ENCODE data around the gene NR2C2.
"Not testable (repeated sequence)": the region's sequence is repeated elsewhere in the genome, so short reads cannot be mapped to it uniquely, and the experiment has no call there.

The NR2C2 gene

GRCh38 chr3:14957925-14958324, 10.5 kb downstream of the NR2C2 start:
- no peak for DNase-seq (ENCODE audit: low read depth)

DNA sequence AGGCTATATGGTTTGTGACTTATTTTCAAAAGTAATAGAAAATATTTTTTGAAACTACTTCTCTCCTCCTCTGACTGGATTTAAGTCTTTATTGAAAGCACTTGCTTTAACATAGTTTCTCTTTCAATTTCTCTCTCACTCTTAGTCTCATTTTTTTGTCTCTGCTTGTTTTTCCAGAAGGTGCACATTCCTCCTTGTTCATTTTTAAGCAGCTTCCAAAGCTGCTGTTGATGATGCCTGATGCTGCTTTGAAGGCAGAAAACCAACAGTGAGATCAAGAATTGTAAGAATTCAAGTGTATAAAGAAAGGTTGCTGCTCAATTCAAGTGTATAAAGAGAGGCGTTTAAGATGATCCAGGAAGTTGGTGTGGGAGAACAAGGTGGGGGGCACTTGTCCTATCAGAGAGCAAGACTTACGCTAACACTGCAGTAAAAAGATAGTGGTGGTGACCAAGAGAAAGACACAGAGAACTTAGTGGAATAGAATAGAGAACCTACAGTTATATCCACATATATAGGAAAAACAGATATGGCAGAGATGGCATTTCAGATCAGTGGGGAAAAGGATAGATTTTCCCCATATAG, 12.1 kb downstream of the NR2C2 start:
- no peak for DNase-seq (ENCODE audit: low read depth)

DNA sequence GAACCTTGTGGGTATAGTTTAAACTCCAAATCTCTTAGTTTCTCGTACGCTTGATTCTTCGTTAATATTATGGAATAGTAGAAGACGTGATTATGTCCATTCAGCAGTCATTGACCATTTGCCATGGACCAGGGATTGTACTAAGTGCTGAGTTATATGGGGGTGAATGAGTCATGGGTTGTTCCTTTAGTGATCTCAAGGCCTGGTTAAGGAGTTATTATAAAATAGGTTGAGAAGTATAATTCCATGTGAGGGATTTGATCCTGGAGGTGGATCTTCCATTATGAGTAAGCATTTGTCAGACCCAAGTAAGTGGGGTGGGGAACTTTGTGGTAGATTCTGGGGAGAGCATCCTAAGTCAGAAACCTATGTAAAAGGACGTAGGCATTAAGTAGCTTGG, 15.4 kb downstream of the NR2C2 start:
- no peak for DNase-seq (ENCODE audit: low read depth)

GRCh38 chr3:14967285-14967684, 19.9 kb downstream of the NR2C2 start:
- no peak for DNase-seq (ENCODE audit: low read depth)

DNA sequence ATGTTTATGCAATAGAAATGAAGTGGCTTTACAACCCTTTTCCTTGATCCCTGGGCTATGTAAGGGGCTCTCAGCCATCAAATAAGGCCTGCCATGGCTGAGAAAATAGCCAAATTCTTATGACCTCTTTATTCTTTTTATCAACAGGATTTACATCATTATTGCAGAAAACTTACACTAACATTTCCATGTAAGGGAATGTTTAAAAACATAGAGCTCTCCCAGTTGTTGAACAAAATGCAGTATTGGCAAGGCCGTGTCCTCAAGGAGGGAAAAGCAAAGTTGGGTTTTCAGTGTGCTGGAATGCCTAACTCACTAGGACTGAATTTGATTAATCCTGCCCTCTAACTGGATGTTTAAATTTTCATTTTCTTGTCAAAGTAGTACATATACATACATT, 22.3 kb downstream of the NR2C2 start:
- no peak for DNase-seq (ENCODE audit: low read depth)

DNA sequence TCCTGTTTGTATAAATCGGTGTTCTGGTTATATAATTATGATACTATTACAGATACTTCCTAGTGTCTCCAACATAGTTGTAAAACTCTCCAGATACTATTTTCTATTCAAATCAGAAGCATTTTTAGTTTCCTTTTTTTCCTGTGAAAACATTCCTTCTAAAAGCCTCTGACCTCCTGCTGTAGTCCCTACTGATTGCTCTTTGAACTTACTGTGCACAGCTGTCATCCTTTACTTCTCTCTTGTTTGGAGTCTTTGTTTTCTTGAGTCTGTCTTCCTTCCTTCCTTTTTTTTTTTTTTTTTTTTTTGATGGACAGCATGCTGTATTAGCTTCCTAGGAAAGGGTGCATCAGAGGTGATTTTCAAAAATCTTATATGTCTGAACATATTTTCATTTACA, 28.9 kb downstream of the NR2C2 start:
- DNase-seq (ENCODE audit: low read depth), result no peak

DNA sequence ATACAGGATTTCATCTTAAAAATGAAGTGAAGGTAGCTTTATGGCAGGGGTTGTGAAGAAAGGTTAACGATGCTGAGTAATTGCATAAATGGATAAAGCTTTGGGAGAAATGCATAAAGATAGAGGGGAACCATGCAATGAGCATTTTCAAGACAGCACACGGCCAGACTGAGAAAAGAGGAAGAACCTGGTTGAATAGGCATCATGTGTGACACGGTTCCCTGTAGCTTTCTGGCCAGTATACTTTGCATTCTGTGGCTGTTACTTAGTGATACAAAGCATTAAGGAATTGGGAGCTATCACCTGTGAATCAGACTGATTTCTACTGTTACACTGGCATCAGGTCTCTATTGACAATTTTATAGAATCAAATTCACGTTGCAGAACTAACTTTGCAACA, 33.3 kb downstream of the NR2C2 start:
- DNase-seq (ENCODE audit: low read depth), result no peak

DNA sequence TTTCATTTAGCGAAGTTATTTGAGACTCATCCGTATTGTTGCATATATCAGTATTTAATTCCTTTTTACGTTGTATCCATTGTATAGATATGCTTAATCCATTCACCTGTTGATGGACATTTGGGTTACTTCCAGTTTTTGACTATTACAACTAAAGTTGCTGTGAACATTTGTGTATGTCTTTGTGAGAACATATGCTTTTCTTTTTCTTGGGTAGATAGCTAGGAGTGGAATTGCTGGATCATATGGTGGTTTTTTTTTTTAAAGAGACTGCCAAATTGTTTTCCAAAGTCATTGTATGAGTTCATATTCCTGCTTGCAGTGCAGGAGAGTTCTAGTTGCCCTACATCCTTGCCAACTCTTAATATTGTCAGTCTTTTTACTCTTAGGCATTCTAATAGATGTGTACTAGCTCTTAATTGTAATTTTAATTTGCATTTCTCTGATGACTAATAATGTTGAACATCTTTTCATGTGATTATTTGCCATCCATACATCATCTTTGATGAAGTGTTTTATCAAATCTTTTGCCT, 37.3 kb downstream of the NR2C2 start:
- no peak for DNase-seq (ENCODE audit: low read depth)

- DNase-seq (ENCODE audit: low read depth), result no peak
These were observed 41.6 kb downstream of the NR2C2 start for GRCh38 chr3:14988988-14989394.

DNA sequence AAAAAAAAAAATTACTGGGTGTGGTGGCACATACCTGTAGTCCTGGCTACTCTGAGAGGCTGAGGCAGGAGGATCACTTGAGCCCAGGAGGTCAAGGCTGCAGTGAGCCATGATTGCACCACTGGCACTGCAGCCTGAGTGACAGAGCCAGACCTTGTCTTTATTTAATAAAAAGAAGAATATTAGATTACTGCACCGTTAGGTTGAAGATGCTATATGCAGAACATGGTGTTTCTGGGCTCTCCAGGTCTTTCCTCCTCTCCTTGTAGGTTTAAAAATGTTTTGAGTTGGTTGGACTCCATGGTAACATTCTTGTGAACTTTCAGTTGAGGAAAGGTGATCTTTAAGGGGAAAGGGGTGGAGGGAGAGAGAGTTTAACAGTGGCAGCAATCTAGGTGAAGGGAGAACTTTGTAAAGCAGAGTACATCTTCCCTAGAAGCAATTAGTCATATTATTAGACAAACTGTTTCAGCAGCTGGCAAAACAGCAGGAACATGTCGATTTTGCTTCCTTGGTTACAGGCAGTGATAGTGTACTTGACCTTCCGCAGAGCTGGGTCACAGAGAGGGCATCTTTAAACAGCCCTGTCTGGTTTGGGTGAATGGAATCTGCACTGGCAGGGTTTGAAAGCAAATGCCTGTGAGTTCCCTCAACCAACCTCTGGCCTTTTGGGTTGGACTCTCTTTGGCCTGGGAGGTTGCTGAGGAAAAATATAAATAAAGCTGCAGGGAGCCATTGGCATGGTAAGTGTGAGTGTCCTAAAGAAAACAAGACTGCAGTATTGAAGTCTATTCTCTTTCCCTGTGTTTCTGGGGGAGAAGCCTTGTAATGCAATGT, 42.8 kb downstream of the NR2C2 start:
- no peak for DNase-seq (ENCODE audit: low read depth)

DNA sequence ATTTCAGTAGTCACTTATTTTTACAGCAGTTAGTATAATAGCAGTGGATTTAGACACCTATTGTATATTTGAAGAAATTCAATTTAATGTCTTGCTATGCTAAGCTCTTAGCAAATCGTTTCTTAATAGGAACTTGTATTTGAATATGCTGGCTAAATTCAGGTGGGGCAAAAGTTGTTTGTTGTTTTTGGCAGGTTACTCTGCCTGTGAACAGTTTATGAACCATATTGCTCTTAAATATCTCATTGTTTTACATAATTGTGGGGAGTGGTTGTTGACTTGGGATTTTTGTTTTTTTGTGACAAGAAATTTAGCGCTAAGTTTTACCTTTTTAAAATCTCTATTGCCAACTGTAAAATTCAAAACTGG, 43.4 kb downstream of the NR2C2 start:
- no peak for DNase-seq (ENCODE audit: low read depth)

DNA sequence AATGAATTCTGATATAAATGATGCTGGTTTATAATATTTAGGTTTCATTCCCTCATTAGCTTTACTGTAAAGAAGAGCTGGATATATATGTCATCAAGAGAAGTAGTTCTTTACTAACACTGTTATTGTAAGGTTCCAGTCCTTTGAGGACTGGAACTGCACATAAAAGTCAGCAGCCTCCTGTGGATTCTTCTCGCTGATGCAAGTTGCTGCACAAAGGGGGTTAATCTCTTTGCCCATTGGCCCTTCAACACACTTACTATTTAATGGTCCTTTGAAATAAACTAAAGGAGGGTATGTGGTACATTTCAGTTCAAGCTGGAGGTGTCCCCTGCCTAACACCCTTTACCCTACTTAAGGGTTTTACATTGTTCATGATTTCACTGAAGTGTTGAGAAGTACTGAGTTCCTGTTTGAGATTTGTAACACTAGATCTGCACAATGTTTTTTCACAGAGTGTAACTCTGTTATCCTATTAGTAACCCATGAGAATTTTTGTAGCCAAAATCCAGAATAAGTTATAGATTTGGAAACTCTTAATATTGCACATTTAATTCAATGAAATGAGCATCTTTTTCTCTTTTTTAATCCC, 43.9 kb downstream of the NR2C2 start:
- no peak for DNase-seq (ENCODE audit: low read depth)

- no peak for DNase-seq (ENCODE audit: low read depth)
These were observed 44.6 kb downstream of the NR2C2 start for GRCh38 chr3:14991818-14992612.

- DNase-seq (ENCODE audit: low read depth), result no peak
These were observed 50.6 kb downstream of the NR2C2 start for GRCh38 chr3:14997941-14998340.

DNA sequence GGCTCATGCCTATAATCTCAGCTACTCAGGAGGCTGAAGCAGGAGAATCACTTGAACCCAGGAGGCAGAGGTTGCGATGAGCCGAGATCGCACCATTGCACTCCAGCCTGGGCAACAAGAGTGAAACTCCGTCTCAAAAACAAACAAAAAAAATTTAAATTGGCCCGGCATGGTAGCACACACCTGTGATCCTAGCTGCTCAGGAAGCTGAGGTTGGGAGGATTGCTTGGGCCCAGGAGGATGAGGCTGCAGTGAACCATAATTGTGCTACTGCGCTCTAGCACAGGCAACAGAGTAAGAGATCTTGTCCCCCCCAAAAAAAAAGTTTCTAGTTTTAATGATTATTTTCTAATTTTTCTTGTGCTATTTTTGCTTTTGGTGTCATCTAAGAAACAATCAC, 51.8 kb downstream of the NR2C2 start:
- DNase-seq (ENCODE audit: low read depth), result not testable (repeated sequence)

GRCh38 chr3:15007681-15008141, 60.3 kb downstream of the NR2C2 start:
- DNase-seq (ENCODE audit: low read depth), result no peak

GRCh38 chr3:15009167-15009566, 61.8 kb downstream of the NR2C2 start:
- no peak for DNase-seq (ENCODE audit: low read depth)

GRCh38 chr3:15010664-15011063, 63.3 kb downstream of the NR2C2 start:
- DNase-seq (ENCODE audit: low read depth), result no peak

DNA sequence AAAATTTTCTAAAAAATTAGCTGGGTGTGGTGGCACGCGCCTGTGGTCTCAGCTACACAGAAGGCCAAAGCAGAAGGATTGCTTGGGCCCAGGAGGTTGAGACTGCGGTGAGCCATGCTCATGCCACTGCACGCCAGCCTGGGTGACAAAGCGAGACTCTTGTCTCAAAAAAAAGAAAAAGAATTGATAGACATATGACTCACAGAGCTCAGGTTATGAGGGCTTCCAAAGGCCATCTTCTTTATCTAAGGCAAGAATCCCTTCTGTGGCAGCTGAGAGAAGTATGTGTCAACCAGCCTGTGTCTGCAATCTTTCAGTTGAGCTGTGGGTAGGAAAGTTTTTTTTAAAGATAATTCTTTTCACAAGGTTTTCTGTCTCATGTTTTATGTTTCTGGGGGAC, 63.8 kb downstream of the NR2C2 start:
- no peak for DNase-seq (ENCODE audit: low read depth)

DNA sequence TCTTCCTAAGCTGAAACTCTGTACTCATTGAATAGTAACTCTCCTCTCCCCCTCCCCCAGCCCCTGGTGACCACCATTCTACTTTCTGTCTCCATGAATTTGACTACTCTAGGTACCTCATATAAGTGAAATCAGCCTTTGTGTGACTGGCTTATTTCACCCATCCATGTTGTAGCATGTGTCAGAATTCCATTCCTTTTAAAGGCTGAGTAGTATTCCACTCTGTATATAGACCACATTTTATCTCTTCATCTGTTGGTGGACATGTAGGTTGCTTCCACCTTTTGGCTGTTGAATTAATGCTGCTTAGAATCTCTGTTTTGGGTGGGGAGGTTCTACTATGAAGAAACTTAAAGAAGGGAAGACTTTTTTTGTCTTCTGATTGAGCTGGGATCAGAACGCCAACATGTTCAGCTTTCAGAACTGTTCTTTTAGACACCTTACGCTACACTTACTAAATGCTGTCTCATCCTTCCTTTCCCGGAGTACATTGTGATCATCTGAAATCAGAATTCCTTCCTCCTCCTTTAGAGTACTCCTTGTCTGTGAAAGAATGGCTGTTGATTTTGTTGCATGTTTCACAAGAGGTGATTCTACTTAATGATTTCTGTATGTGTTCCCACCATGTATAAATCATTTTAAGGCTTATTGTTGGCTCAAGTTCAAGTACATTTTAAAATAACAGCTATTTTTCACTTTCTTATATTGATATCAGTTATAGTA, 67.4 kb downstream of the NR2C2 start:
- no peak for DNase-seq (ENCODE audit: low read depth)

DNA sequence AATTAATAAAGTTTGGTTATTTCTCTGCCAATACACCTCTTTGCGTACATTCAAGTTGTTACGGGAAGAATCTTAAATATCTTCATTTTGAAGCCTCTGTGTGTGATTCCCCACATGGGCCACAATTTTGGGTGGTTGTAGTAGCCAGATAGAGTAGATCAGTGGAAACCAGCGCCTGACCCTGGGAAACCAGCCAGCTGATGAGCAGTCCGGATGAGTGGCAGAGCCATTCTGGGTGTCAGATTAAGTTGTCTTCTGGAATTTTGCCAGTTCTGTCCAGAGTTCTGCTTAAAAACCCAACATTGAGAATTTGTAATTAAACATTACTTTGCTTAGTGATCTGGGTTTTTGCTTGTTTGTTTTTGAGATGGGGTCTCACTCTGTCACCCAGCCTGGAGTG, 68.1 kb downstream of the NR2C2 start:
- no peak for DNase-seq (ENCODE audit: low read depth)

GRCh38 chr3:15017191-15017590, 69.8 kb downstream of the NR2C2 start:
- DNase-seq (ENCODE audit: low read depth), result no peak
